Measurements from ENCODE around the gene DRAM1. TPM values are rescaled to one million over a fixed set of nuclear protein-coding genes. Genes with fewer than 3 reads are reported as not detected.
A peak's percentile ranks its signal among the peaks of the same experiment; 100 is the strongest.

Gene DRAM1
- total RNA-seq, 1 donor from 2014 or later = 12.5 TPM

GRCh38 chr12:101941306-101942249 lies 64.2 kb downstream of the DRAM1 start:
- H3K27ac Mint-ChIP-seq = no peak overlapping the region
- no peaks in the 10 kb centered on the region for H3K36me3 Mint-ChIP-seq
- TF ChIP-seq CTCF (conservative IDR thresholded peaks at IDR 0.05) = no peak
- no peak overlapping the region for H3K4me3 Mint-ChIP-seq
- H3K4me1 Mint-ChIP-seq (ENCODE audit: unreplicated experiment) = peaks cover 45% of the 10 kb centered on the region
- H3K27me3 Mint-ChIP-seq = peaks cover 10% of the 10 kb centered on the region
- no peak for DNase-seq (ENCODE audit: extremely low spot score, unreplicated experiment)
- no peaks in the 10 kb centered on the region for H3K9me3 Mint-ChIP-seq

GRCh38 chr12:101942250-101942605 lies 64.8 kb downstream of the DRAM1 start:
- Mint-ChIP-seq H3K9me3 (no peaks in the 10 kb centered on the region), H3K27me3 (peaks cover 6% of the 10 kb centered on the region), H3K36me3 (no peaks in the 10 kb centered on the region), H3K27ac (no peak overlapping the region), H3K4me3 (no peak overlapping the region), H3K4me1 (ENCODE audit: unreplicated experiment) (peaks cover 40% of the 10 kb centered on the region)
- no peak for DNase-seq (ENCODE audit: extremely low spot score, unreplicated experiment)
- TF ChIP-seq CTCF (conservative IDR thresholded peaks at IDR 0.05) = no peak

- Mint-ChIP-seq H3K27ac (peak overlapping the region; percentile 34), H3K9me3 (no peaks in the 10 kb centered on the region), H3K27me3 (no peaks in the 10 kb centered on the region), H3K36me3 (no peaks in the 10 kb centered on the region), H3K4me3 (peak overlapping the region; percentile 23), H3K4me1 (ENCODE audit: unreplicated experiment) (peaks cover 31% of the 10 kb centered on the region)
- no peak for DNase-seq (ENCODE audit: extremely low spot score, unreplicated experiment)
- TF ChIP-seq CTCF (conservative IDR thresholded peaks at IDR 0.05) = no peak
Measured at GRCh38 chr12:101945369-101946232, 68.2 kb downstream of the DRAM1 start.

- Mint-ChIP-seq H3K36me3 (no peaks in the 10 kb centered on the region), H3K4me1 (ENCODE audit: unreplicated experiment) (peaks cover 25% of the 10 kb centered on the region), H3K4me3 (no peak overlapping the region), H3K9me3 (no peaks in the 10 kb centered on the region), H3K27me3 (no peaks in the 10 kb centered on the region), H3K27ac (peak overlapping the region; percentile 34)
- DNase-seq (ENCODE audit: extremely low spot score, unreplicated experiment) = no peak
- TF ChIP-seq CTCF (conservative IDR thresholded peaks at IDR 0.05) = no peak
Measured at GRCh38 chr12:101946233-101946611, 68.8 kb downstream of the DRAM1 start.

GRCh38 chr12:101947316-101947715 lies 69.9 kb downstream of the DRAM1 start:
- TF ChIP-seq CTCF (conservative IDR thresholded peaks at IDR 0.05) = no peak
- no peaks in the 10 kb centered on the region for H3K9me3 Mint-ChIP-seq

More at GRCh38 chr12:101947316-101947715, 69.9 kb downstream of the DRAM1 start:
- Mint-ChIP-seq H3K4me1 (ENCODE audit: unreplicated experiment) (peaks cover 20% of the 10 kb centered on the region), H3K27me3 (no peaks in the 10 kb centered on the region), H3K36me3 (no peaks in the 10 kb centered on the region), H3K4me3 (no peak overlapping the region), H3K27ac (no peak overlapping the region)
- no peak for DNase-seq (ENCODE audit: extremely low spot score, unreplicated experiment)
